Peyer's patch (tissue), 4 donors: ENCODE results near the gene SLC11A2.

Experiments used
- POLR2A ChIP-seq, 2 donors: fragments of 450-650 bp; IDR thresholded peaks; one replicate each; pipeline ENCODE4 v1.5.1; 2017; ENCODE audit warnings: antibody characterized with exemption in 2 of 2, mild to moderate bottlenecking in 2 of 2, moderate library complexity in 2 of 2
- TF ChIP-seq, protein P1 (sequence below), 6 experiments: fragments of 450-650 bp in 4 of 6; fragments of 200-600 bp in 2 of 6; sonication (generic) in 1 of 6; IDR thresholded peaks; one replicate each; pipeline ENCODE4 v1.5.1; 2017 to 2019; ENCODE audit warnings: antibody characterized with exemption in 6 of 6, mild to moderate bottlenecking in 3 of 6, moderate library complexity in 1 of 6

DNA sequence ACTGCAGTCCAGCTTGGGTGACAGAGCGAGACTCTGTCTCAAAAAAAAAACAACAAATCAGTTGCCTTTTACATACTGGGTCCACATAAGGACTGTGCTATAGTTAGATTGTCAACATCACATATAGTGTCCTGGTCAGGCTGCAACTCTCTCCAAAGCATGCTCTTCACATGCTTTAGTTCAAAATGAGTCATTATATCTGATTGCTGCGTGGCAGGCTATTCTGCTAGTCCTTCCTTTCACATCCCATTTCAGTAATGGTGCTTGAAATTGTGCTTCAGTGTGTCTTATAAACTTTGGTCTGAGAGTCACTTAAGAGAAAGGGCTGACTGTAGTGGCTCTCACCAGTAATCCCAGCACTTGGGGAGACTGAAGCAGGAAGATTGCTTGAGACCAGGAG lies 28.9 kb upstream of the SLC11A2 start:
- TF ChIP-seq, protein P1, sequence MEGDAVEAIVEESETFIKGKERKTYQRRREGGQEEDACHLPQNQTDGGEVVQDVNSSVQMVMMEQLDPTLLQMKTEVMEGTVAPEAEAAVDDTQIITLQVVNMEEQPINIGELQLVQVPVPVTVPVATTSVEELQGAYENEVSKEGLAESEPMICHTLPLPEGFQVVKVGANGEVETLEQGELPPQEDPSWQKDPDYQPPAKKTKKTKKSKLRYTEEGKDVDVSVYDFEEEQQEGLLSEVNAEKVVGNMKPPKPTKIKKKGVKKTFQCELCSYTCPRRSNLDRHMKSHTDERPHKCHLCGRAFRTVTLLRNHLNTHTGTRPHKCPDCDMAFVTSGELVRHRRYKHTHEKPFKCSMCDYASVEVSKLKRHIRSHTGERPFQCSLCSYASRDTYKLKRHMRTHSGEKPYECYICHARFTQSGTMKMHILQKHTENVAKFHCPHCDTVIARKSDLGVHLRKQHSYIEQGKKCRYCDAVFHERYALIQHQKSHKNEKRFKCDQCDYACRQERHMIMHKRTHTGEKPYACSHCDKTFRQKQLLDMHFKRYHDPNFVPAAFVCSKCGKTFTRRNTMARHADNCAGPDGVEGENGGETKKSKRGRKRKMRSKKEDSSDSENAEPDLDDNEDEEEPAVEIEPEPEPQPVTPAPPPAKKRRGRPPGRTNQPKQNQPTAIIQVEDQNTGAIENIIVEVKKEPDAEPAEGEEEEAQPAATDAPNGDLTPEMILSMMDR (IDR thresholded peaks at IDR 0.05), result no peak
- no peak for TF ChIP-seq POLR2A (IDR thresholded peaks at IDR 0.05)
